NCI-H1694 treated with DMSO at 0.1 percent for 48 hours (cell line): ENCODE measurements around the gene MRGPRE.

Experiments
- DNase-seq: peaks from one replicate; lab custom pipeline; 2025; lab: John Stamatoyannopoulos, UW

Gene MRGPRE

DNA sequence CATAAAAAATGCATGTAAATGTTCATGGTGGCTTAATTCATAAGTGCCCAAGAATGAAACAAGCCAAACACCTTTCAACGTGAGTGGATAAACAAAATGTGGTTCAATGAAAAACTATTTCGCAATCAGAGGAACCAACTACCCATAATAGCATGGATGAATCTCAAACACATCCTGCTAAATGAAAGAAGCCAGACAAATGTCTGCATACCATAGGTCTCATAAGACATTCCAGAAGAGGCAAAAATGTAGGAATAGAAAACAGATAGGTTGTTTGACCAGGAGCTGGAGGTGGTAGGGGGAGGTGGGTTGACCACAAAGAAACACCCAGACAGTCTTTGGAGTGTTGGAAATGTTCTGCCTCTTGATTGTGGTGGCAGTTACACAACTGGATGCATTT, 53.9 kb downstream of the MRGPRE start:
- DNase-seq = no peak

DNA sequence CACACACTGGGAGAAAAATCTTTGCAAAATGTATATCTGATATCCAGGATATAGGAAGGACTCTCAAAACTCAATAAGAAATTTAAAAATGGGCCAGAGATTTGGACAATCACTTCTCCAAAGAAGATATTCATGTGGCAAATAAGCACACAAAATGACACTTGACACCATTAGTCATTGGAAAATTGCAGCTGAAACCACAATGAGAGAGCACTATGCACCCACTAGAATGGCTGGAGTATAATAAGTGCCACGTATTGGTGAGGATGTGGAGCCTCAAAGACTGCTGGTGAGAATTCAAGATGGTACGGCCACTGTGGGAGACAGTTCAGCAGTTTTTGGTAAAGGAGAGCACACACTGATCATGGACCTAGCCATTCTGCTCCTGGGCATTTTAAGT, 54.3 kb downstream of the MRGPRE start:
- DNase-seq = no peak
